Activated CD8-positive, alpha-beta T cell treated with anti-CD3 and anti-CD28 coated beads for 36 hours (primary cell): Measurements from ENCODE around the gene MCM3AP. TPM values are rescaled to one million over a fixed set of nuclear protein-coding genes. Genes with fewer than 3 reads are reported as not detected.
"Not testable (repeated sequence)": the region's sequence is repeated elsewhere in the genome, so short reads cannot be mapped to it uniquely, and the experiment has no call there.

Source experiments
- ATAC-seq: fragments of 200-7000 bp; cut with Tn5 transposase; one replicate; pipeline ENCODE4 v1.10.0; 2021; ENCODE audit warnings: mild to moderate bottlenecking, moderate library complexity
- CTCF ChIA-PET: fragments of 350-600 bp; sonication (Branson Sonifier 250); formaldehyde crosslinking; loops from one replicate; lab custom pipeline; 2021; ENCODE audit warnings: antibody characterized with exemption; lab: Charles Lee
- POLR2A ChIA-PET: fragments of 350-600 bp; sonication (Branson Sonifier 250); formaldehyde crosslinking; loops from one replicate; lab custom pipeline; 2021; ENCODE audit warnings: antibody characterized with exemption; lab: Charles Lee
- DNase-seq: peaks from one replicate; pipeline ENCODE4 v3.0.0-alpha.2; 2020
- H3K27ac Mint-ChIP-seq: one replicate; pipeline ENCODE4 v1.8.0; 2021; ENCODE audit warnings: mild to moderate bottlenecking, mixed read lengths
- H3K27me3 Mint-ChIP-seq: one replicate; pipeline ENCODE4 v1.8.0; 2021; ENCODE audit warnings: mixed read lengths
- H3K36me3 Mint-ChIP-seq: one replicate; pipeline ENCODE4 v1.8.0; 2021; ENCODE audit warnings: low read depth, mixed read lengths
- H3K4me1 Mint-ChIP-seq: one replicate; pipeline ENCODE4 v1.8.0; 2021; ENCODE audit warnings: low read depth, mixed read lengths
- H3K4me3 Mint-ChIP-seq: one replicate; pipeline ENCODE4 v1.8.0; 2021; ENCODE audit warnings: mild to moderate bottlenecking, moderate library complexity, mixed read lengths
- H3K9me3 Mint-ChIP-seq: one replicate; pipeline ENCODE4 v1.8.0; 2021; ENCODE audit warnings: mixed read lengths
- CTCF ChIP-seq: fragments of 200-600 bp; IDR thresholded peaks from one replicate; pipeline ENCODE4 v1.8.0; 2022; ENCODE audit warnings: antibody characterized with exemption, mild to moderate bottlenecking
- intact Hi-C: fragments of 100-400 bp; cut with micrococcal nuclease; formaldehyde crosslinking; loops from one replicate; pipeline ENCODE4 v1.10.0; 2022
- total RNA-seq, 2 experiments: library from RNA; stranded (reverse); gene quantifications; one replicate each; pipeline ENCODE4 v1.2.3, GENCODE V29; 2021

The MCM3AP gene
- total RNA-seq, 2 experiments from 2014 or later, result 108 to 112 TPM

DNA sequence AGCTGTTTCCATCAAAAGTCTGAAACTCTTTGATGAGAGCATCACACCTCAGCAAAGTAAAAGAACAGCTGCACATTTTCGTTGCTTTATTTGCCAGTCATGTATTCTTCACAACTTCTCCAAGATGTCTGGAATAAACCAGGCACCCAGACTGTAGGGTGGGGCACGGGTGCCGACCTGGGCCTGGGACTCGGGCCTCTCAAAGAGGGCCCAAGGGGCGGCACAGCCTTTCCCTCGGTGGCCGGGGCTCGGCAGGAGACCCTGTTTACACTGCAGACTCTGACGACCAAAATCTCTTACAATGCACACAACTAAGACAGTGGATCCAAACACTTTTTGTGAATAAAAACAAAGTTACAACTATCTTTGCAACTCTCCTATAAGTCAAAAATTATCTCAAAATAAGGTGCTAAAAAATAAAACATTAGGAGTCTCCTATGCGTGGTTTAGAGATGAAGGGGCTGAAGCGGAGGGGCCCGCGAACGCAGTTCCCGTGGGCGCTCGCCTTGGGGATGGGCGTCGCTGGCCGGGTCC, 57.5 kb downstream of the MCM3AP start:
- ATAC-seq, result no peak
- intact Hi-C loops, result no loop called here
- H3K27me3 Mint-ChIP-seq, result no peaks in the 10 kb centered on the region
- no peak for DNase-seq
- peaks cover 29% of the 10 kb centered on the region for H3K36me3 Mint-ChIP-seq
- H3K4me1 Mint-ChIP-seq, result peaks cover 34% of the 10 kb centered on the region
- peak overlapping the region; percentile 26 for H3K27ac Mint-ChIP-seq
- TF ChIP-seq CTCF, result no peak
- CTCF ChIA-PET, result interaction anchor here (1.8 kb wide), 1 partner anchor 84 kb away, joined by 6 read pairs; no protein-coding TSS in a partner anchor
- H3K4me3 Mint-ChIP-seq, result peak overlapping the region; percentile 76
- H3K9me3 Mint-ChIP-seq, result no peaks in the 10 kb centered on the region
- POLR2A ChIA-PET, result interaction anchor here (1.1 kb wide), 1 partner anchor 73 kb away, joined by 3 read pairs; no protein-coding TSS in a partner anchor

DNA sequence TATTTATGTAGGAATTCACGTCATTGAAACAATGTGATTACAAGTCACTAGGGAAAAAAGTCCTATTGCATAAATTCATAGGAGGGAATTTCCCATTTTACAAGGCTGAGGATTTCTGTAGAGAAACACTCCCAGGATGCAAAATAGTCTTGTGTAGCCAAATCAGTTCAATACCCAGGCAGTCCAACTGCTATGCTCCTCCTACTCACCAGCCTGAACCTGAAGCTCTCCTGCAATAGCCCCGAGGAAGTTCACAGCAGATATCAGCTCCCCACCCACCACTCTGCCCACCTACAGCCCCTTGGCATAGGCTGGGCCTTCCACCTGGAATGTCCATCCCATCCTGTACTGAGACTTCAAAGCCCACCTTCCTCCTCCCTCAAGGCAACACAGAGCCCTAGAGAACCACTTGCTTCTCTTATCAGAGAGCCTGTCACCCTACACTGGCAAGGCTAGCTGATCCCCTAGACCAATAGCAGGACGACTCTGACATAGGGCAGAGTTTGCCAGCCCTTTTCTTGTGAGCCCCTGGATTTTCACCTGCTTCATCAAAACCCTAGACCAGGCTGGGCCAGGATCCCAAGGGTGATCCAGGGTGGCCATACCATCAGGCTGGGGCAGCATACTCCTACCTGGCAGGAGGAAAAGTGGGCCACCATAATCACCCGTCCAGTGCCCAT, 58.4 kb downstream of the MCM3AP start:
- ATAC-seq (no peak), DNase-seq (no peak)
- ChIA-PET POLR2A (no interaction called here), CTCF (interaction anchor here (1.8 kb wide), 1 partner anchor 83 kb away, joined by 6 read pairs; no protein-coding TSS in a partner anchor)
- Mint-ChIP-seq H3K36me3 (peaks cover 20% of the 10 kb centered on the region), H3K27ac (no peak overlapping the region), H3K9me3 (no peaks in the 10 kb centered on the region), H3K4me1 (peaks cover 34% of the 10 kb centered on the region), H3K4me3 (peak overlapping the region; percentile 76), H3K27me3 (no peaks in the 10 kb centered on the region)
- intact Hi-C loops, result no loop called here
- no peak for TF ChIP-seq CTCF

DNA sequence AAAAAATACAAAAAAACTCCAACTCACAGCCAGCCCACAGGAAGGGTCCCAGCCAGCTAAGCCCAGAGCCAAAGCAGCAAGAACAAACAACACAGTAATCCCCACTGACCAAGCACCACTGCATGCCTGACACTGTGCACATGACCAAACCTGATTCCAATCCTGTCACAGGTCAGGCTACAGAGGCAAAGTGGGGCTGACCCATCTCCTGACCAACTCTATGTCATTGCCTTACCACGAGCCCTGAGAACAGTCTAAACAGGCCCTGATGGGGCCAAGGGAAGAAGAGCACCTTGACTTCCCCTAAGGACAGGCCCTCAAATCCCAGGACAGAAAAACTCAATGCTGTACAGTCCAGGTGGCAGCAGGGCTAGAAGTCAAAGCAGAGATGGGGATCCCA, 59.3 kb downstream of the MCM3AP start:
- ATAC-seq, result no peak
- CTCF ChIA-PET, result interaction anchor here (1.9 kb wide), 1 partner anchor 24 kb away, joined by 4 read pairs; no protein-coding TSS in a partner anchor
- Mint-ChIP-seq H3K9me3 (no peaks in the 10 kb centered on the region), H3K4me1 (peaks cover 31% of the 10 kb centered on the region), H3K27ac (no peak overlapping the region), H3K27me3 (no peaks in the 10 kb centered on the region), H3K36me3 (peaks cover 11% of the 10 kb centered on the region), H3K4me3 (no peak overlapping the region)
- POLR2A ChIA-PET, result no interaction called here
- no peak for TF ChIP-seq CTCF
- DNase-seq, result no peak
- intact Hi-C loops, result no loop called here

DNA sequence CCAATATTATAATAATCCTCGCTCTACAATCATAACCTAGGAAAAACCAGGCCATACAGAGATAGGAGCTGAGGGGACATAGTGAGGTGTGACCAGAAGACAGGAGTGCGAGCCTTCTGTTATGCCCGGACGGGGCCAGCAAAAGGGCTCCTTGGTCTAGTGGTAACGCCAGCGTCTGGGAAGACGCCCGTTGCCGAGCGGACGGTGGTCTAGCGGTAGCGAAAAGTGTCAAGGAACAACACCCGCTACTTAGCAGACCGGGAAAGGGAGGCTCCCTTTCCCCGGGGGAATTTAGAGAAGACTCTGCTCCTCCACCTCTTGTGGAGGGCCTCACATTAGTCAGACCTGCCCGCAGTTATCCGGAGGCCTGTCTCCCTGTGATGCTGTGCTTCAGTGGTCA, 61.8 kb downstream of the MCM3AP start:
- H3K9me3 Mint-ChIP-seq, H3K27ac Mint-ChIP-seq, CTCF ChIA-PET, H3K27me3 Mint-ChIP-seq, POLR2A ChIA-PET, ATAC-seq, H3K4me3 Mint-ChIP-seq, H3K36me3 Mint-ChIP-seq, intact Hi-C loops, DNase-seq: not testable (repeated sequence)
- H3K4me1 Mint-ChIP-seq, result peaks cover 22% of the 10 kb centered on the region

DNA sequence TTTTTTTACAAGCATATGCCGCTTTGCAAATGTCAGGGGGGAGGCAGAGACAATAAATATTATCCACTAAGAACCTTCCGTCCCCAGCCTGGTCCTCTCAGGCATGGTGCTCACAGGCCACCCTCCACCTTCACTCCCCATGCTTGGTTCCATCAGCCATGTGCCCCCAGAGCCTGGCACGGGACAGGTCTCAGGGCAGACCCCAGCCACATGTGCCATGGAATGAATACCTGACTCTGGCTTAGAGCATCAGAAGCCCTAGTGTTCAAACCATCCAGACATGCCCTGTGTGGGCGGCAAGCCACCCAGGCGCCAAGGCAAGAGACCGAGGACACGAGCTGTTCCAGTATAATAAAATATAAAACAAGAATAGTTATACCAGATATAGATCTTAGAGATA, 62.2 kb downstream of the MCM3AP start:
- no peak overlapping the region for H3K27ac Mint-ChIP-seq
- CTCF ChIA-PET, result no interaction called here
- no peak for DNase-seq

More for the DNA sequence above, 62.2 kb downstream of the MCM3AP start:
- Mint-ChIP-seq H3K27me3 (no peaks in the 10 kb centered on the region), H3K4me1 (peaks cover 22% of the 10 kb centered on the region), H3K4me3 (no peak overlapping the region), H3K36me3 (no peaks in the 10 kb centered on the region), H3K9me3 (no peaks in the 10 kb centered on the region)
- no peak for TF ChIP-seq CTCF
- no peak for ATAC-seq
- intact Hi-C loops, result no loop called here
- POLR2A ChIA-PET, result no interaction called here
